CD14-positive monocyte (primary cell): ENCODE measurements around the gene MUC5B. TPM values are rescaled to one million over a fixed set of nuclear protein-coding genes. Genes with fewer than 3 reads are reported as not detected.

Experiments used
- DNase-seq, 3 donors: peaks; one replicate each; pipeline ENCODE4 v3.0.0-alpha.2; 2011 to 2022
- H2AFZ ChIP-seq: 2 replicates; pipeline ENCODE4 v1.6.0; 2012; ENCODE audit warnings: mild to moderate bottlenecking, low read depth, low read length, inconsistent platforms; ENCODE audit not compliant: insufficient read depth, poor library complexity, severe bottlenecking
- H3K27ac ChIP-seq, 2 donors: 1 replicate in 1 of 2; 2 replicates in 1 of 2; pipeline ENCODE4 v1.5.1; 2012 to 2013; ENCODE audit warnings: low read length in 2 of 2, control low read depth in 1 of 2, inconsistent platforms in 1 of 2, low read depth in 1 of 2, mild to moderate bottlenecking in 1 of 2
- H3K27me3 ChIP-seq, 2 donors: one replicate each; pipeline versions ENCODE4 v1.6.0 to v1.6.1; 2011 to 2013; ENCODE audit warnings: low read length in 2 of 2; ENCODE audit not compliant: control insufficient read depth in 2 of 2, insufficient read depth in 2 of 2
- H3K36me3 ChIP-seq, 2 donors: replicated peaks in 1 of 2; 1 replicate in 1 of 2; 2 replicates in 1 of 2; pipeline versions ENCODE4 v1.5.1 to v1.6.1; 2012 to 2013; ENCODE audit warnings: low read length in 2 of 2, control low read depth in 1 of 2, inconsistent platforms in 1 of 2, mild to moderate bottlenecking in 1 of 2; ENCODE audit not compliant: insufficient read depth in 2 of 2, control insufficient read depth in 1 of 2
- H3K4me1 ChIP-seq, 2 donors: 1 replicate in 1 of 2; 2 replicates in 1 of 2; pipeline versions ENCODE4 v1.5.1 to v1.6.1; 2012 to 2013; ENCODE audit warnings: low read length in 2 of 2, control low read depth in 1 of 2, inconsistent platforms in 1 of 2, mild to moderate bottlenecking in 1 of 2, moderate library complexity in 1 of 2; ENCODE audit not compliant: insufficient read depth in 2 of 2, control insufficient read depth in 1 of 2
- H3K4me2 ChIP-seq: replicated peaks from 2 replicates; pipeline ENCODE3; 2012; ENCODE audit warnings: low read length, moderate library complexity, mild to moderate bottlenecking; ENCODE audit not compliant: poor library complexity, severe bottlenecking; ENCODE audit errors: extremely low read depth
- H3K4me3 ChIP-seq, 3 experiments: fragments of 200-600 bp in 1 of 3; sonication (generic) in 1 of 3; replicated peaks in 1 of 3; 1 replicate in 2 of 3; 2 replicates in 1 of 3; pipeline ENCODE4 v1.5.1; 2011 to 2013; ENCODE audit warnings: low read length in 3 of 3, mild to moderate bottlenecking in 3 of 3, control low read depth in 2 of 3, low read depth in 2 of 3, inconsistent platforms in 1 of 3, moderate library complexity in 1 of 3
- H3K79me2 ChIP-seq: 2 replicates; pipeline ENCODE4 v1.6.0; 2012; ENCODE audit warnings: mild to moderate bottlenecking, control low read depth, inconsistent platforms, low read length, moderate library complexity; ENCODE audit not compliant: insufficient read depth
- H3K9ac ChIP-seq: 2 replicates; pipeline ENCODE4 v1.6.0; 2017; ENCODE audit warnings: low read length, mild to moderate bottlenecking; ENCODE audit not compliant: insufficient read depth, poor library complexity, severe bottlenecking
- H3K9me3 ChIP-seq, 2 donors: replicated peaks in 1 of 2; 1 replicate in 1 of 2; 2 replicates in 1 of 2; pipeline versions ENCODE4 v1.5.1 to v1.6.1; 2012 to 2013; ENCODE audit warnings: low read length in 2 of 2, control low read depth in 1 of 2; ENCODE audit not compliant: control insufficient read depth in 1 of 2, insufficient read depth in 1 of 2
- H4K20me1 ChIP-seq: 2 replicates; pipeline ENCODE4 v1.6.0; 2012; ENCODE audit warnings: mild to moderate bottlenecking, low read length, control low read depth, moderate library complexity; ENCODE audit not compliant: insufficient read depth
- H3K27ac Mint-ChIP-seq, 7 donors: one replicate each; pipeline ENCODE4 v1.8.0; 2020; ENCODE audit warnings: mild to moderate bottlenecking in 7 of 7, mixed read lengths in 7 of 7, moderate library complexity in 6 of 7, inconsistent platforms in 2 of 7
- H3K27me3 Mint-ChIP-seq, 3 donors: one replicate each; pipeline ENCODE4 v1.8.0; 2021 to 2022; ENCODE audit warnings: low read depth in 3 of 3, mild to moderate bottlenecking in 3 of 3, mixed read lengths in 3 of 3, moderate library complexity in 3 of 3, inconsistent platforms in 1 of 3
- H3K36me3 Mint-ChIP-seq, 2 donors: one replicate each; pipeline ENCODE4 v1.8.0; 2020; ENCODE audit warnings: mixed read lengths in 2 of 2, inconsistent platforms in 1 of 2, mild to moderate bottlenecking in 1 of 2
- H3K4me1 Mint-ChIP-seq: one replicate; pipeline ENCODE4 v1.8.0; 2020; ENCODE audit warnings: mild to moderate bottlenecking, mixed read lengths
- H3K4me3 Mint-ChIP-seq, 2 donors: one replicate each; pipeline ENCODE4 v1.8.0; 2020; ENCODE audit warnings: mild to moderate bottlenecking in 2 of 2, mixed read lengths in 2 of 2, moderate library complexity in 1 of 2
- H3K9me3 Mint-ChIP-seq, 7 donors: one replicate each; pipeline ENCODE4 v1.8.0; 2020 to 2022; ENCODE audit warnings: mixed read lengths in 7 of 7, mild to moderate bottlenecking in 6 of 7, moderate library complexity in 6 of 7, inconsistent platforms in 2 of 7
- CTCF ChIP-seq: fragments of 200-600 bp; IDR thresholded peaks from one replicate; pipeline ENCODE4 v1.8.0; 2022; ENCODE audit warnings: antibody characterized with exemption, mild to moderate bottlenecking
- WGBS: methylation state at CpG from one replicate; pipeline ENCODE4 v1.1.5; 2013; ENCODE audit warnings: missing lambda C conversion rate; ENCODE audit not compliant: insufficient coverage; 5-methylcytosine and 5-hydroxymethylcytosine counted together
- intact Hi-C, 2 donors: fragments of 100-400 bp; cut with micrococcal nuclease; formaldehyde crosslinking; loops; one replicate each; pipeline versions ENCODE4 v1.15.0 to v1.15.1; 2023
- polyA plus RNA-seq, 3 donors: library from polyadenylated mRNA; depleted of rRNA in 1 of 3; unstranded in 2 of 3; stranded (reverse) in 1 of 3; fragments of 300-500 nt in 2 of 3; fragments of >200 nt in 1 of 3; fragmentation: Illumina TruSeq in 2 of 3; gene quantifications; 1 replicate in 2 of 3; 2 replicates in 1 of 3; pipeline ENCODE4 v1.2.3, GENCODE V29; 2012 to 2021

Gene MUC5B
- polyA plus RNA-seq, 3 donors, result not detected

DNA sequence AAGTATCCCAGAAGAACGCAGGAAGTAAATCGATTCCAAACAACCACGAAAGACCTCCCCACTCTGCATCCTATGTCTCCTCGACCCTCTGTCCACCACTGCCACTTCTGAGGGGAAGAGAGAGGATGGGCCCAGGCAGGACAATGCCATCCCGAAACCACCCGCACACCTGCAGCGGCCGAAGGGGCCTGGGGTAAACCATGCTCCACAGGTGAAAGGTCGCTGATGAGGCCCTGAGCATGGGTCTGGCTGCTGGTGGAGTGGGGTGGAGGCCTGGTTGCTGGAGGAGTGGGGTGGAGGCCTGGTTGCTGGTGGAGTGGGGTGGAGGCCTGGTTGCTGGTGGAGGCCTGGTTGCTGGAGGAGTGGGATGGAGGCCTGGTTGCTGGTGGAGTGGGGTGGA lies 73.4 kb downstream of the MUC5B start:
- no peak overlapping the region for H3K9ac ChIP-seq
- H2AFZ ChIP-seq, result no peak overlapping the region
- no peak overlapping the region for H3K4me2 ChIP-seq
- Mint-ChIP-seq H3K9me3 (no peaks in the 10 kb centered on the region), H3K27ac (no peak overlapping the region), H3K4me3 (no peak overlapping the region), H3K4me1 (peaks cover 28% of the 10 kb centered on the region), H3K27me3 (no peaks in the 10 kb centered on the region), H3K36me3 (peaks cover 41 to 62% of the 10 kb centered on the region in 2 donors)
- no peak for DNase-seq
- no peak overlapping the region for H3K27ac ChIP-seq
- WGBS, result 100% methylated on average over 5 of the region's 9 CpGs
- no peak overlapping the region for H3K4me3 ChIP-seq
- H3K79me2 ChIP-seq, result peaks cover 87% of the 10 kb centered on the region
- TF ChIP-seq CTCF, result no peak
- intact Hi-C loops, result loop anchor here (5.0 to 10.0 kb wide), 2 partner anchors 221 to 279 kb away; partner anchors contain the start of gene DUSP8 (in 1 of the 2)
- no peaks in the 10 kb centered on the region for H3K27me3 ChIP-seq
- no peaks in the 10 kb centered on the region for H3K9me3 ChIP-seq
- peaks cover 96% of the 10 kb centered on the region for H4K20me1 ChIP-seq
- peaks cover 50 to 60% of the 10 kb centered on the region in 2 donors for H3K36me3 ChIP-seq
- H3K4me1 ChIP-seq, result peaks cover 15 to 25% of the 10 kb centered on the region in 2 donors

DNA sequence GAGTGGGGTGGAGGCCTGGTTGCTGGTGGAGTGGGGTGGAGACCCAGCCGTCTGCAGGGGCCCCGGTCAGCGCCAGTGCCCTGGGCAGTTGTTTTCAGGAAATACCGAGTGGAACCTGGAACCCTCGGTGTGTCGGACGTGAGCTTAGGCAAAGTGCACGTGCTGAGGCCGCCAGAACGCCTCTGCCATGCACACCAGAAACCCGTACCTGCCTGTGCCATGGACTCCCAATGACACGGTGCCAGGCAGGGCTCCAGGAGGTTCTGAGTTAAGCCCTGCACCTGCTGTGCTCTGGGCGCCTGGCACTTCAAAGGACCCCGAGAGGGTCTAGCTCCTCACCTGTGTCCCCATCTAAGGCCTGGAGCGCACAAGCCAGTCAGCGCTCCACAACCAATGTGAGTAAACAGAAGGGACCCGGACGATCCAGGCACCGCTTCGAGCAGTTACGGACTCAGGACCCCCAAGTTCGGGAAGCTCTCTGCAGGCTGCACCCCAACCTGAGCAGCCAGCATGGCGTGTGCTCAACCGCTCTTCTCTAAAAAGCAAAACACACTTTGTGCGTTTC lies 74.2 kb downstream of the MUC5B start:
- H3K4me2 ChIP-seq, result no peak overlapping the region
- no peak overlapping the region for H2AFZ ChIP-seq
- no peak for TF ChIP-seq CTCF
- no peaks in the 10 kb centered on the region for H3K27me3 Mint-ChIP-seq
- H3K4me3 ChIP-seq, result no peak overlapping the region
- no peaks in the 10 kb centered on the region for H3K9me3 Mint-ChIP-seq
- no peaks in the 10 kb centered on the region for H3K9me3 ChIP-seq
- H3K27ac ChIP-seq, result no peak overlapping the region
- 95% methylated on average over 25 of the region's 25 CpGs for WGBS
- DNase-seq, result no peak
- H3K27me3 ChIP-seq, result no peaks in the 10 kb centered on the region
- H3K4me3 Mint-ChIP-seq, result no peak overlapping the region
- intact Hi-C loops, result loop anchor here (5.0 to 10.0 kb wide), 2 partner anchors 220 to 278 kb away; partner anchors contain the start of gene DUSP8 (in 1 of the 2)
- peaks cover 40 to 60% of the 10 kb centered on the region in 2 donors for H3K36me3 Mint-ChIP-seq
- peaks cover 15 to 33% of the 10 kb centered on the region in 2 donors for H3K4me1 ChIP-seq
- peaks cover 46 to 53% of the 10 kb centered on the region in 2 donors for H3K36me3 ChIP-seq
- peaks cover 36% of the 10 kb centered on the region for H3K4me1 Mint-ChIP-seq
- no peak overlapping the region for H3K9ac ChIP-seq
- no peak overlapping the region for H3K27ac Mint-ChIP-seq
- H3K79me2 ChIP-seq, result peaks cover 87% of the 10 kb centered on the region
- peaks cover 96% of the 10 kb centered on the region for H4K20me1 ChIP-seq
